ENCODE data around the gene IER3. TPM values are rescaled to one million over a fixed set of nuclear protein-coding genes. Genes with fewer than 3 reads are reported as not detected.

The IER3 gene
- total and polyA plus RNA-seq, 2 of the 13 experiments (the other 11 are each of a cell fraction or from before 2014, with no cell fraction given) = 51.1 to 131 TPM

GRCh38 chr6:30722280-30723112 is 21.9 kb downstream of the IER3 start (continued):
- TF ChIP-seq, protein P1, sequence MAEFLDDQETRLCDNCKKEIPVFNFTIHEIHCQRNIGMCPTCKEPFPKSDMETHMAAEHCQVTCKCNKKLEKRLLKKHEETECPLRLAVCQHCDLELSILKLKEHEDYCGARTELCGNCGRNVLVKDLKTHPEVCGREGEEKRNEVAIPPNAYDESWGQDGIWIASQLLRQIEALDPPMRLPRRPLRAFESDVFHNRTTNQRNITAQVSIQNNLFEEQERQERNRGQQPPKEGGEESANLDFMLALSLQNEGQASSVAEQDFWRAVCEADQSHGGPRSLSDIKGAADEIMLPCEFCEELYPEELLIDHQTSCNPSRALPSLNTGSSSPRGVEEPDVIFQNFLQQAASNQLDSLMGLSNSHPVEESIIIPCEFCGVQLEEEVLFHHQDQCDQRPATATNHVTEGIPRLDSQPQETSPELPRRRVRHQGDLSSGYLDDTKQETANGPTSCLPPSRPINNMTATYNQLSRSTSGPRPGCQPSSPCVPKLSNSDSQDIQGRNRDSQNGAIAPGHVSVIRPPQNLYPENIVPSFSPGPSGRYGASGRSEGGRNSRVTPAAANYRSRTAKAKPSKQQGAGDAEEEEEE (CRISPR knock-in tag; IDR thresholded peaks at IDR 0.05; ENCODE audit: borderline replicate concordance) = no peak
- TF ChIP-seq GABPB1 (CRISPR knock-in tag; IDR thresholded peaks at IDR 0.05) (0 out of 2 replicates have a peak, but pooled peaks have one; percentile 9), ZNF574 (CRISPR knock-in tag; IDR thresholded peaks at IDR 0.05) (peak; percentile 69), ARID5B (CRISPR knock-in tag; IDR thresholded peaks at IDR 0.05) (peak; percentile 23; the same call in 1 of the 2 replicates), SP1 (IDR thresholded peaks at IDR 0.05) (no peak), SP1 (CRISPR knock-in tag; IDR thresholded peaks at IDR 0.05) (peak; percentile 57; the same call in 1 of the 2 replicates), HDAC2 (CRISPR knock-in tag; IDR thresholded peaks at IDR 0.05) (peak; percentile 61), ZNF362 (CRISPR knock-in tag; IDR thresholded peaks at IDR 0.05; ENCODE audit: borderline replicate concordance) (0 out of 2 replicates have a peak, but pooled peaks have one; percentile 13), AKAP8 (CRISPR knock-in tag; IDR thresholded peaks at IDR 0.05) (peak; percentile 51; the same call in 1 of the 2 replicates), KLF13 (CRISPR knock-in tag; IDR thresholded peaks at IDR 0.05) (no peak), ZBTB39 (CRISPR knock-in tag; IDR thresholded peaks at IDR 0.05) (no peak)
